H1 (cell line): ENCODE results near the gene ELOVL6. TPM values are rescaled to one million over a fixed set of nuclear protein-coding genes. Genes with fewer than 3 reads are reported as not detected.

Source experiments
- CTCF ChIA-PET: fragments of 300-600 bp; sonication (Branson Sonifier 250); formaldehyde crosslinking; loops from one replicate; lab custom pipeline; 2021; ENCODE audit not compliant: partially characterized antibody; lab: Charles Lee
- POLR2A ChIA-PET: fragments of 300-600 bp; sonication (Branson Sonifier 250); formaldehyde crosslinking; loops from one replicate; lab custom pipeline; 2021; ENCODE audit warnings: inconsistent platforms; ENCODE audit not compliant: partially characterized antibody; lab: Charles Lee
- DNase-seq, 2 experiments: peaks; one replicate each; pipeline versions ENCODE4 v3.0.0 to v3.0.0-alpha.2; 2010 to 2022; ENCODE audit warnings: low spot score in 2 of 2, low read depth in 1 of 2, mixed read lengths in 1 of 2
- FAIRE-seq: peaks from 2 replicates; lab custom pipeline; 2011; peaks lifted over from hg19 to GRCh38; lab: Jason Lieb, UNC
- H2AFZ ChIP-seq: 2 replicates; pipeline ENCODE4 v1.8.1; 2012; ENCODE audit warnings: low read length, inconsistent platforms
- H2AK5ac ChIP-seq: 2 replicates; pipeline ENCODE4 v1.6.1; 2013; ENCODE audit warnings: low read depth, low read length
- H2BK120ac ChIP-seq: replicated peaks from 2 replicates; pipeline ENCODE3; 2013; ENCODE audit warnings: low read depth, low read length, inconsistent platforms
- H2BK12ac ChIP-seq: 2 replicates; pipeline ENCODE4 v1.6.1; 2013; ENCODE audit warnings: low read depth, low read length
- H2BK15ac ChIP-seq: 2 replicates; pipeline ENCODE4 v1.6.1; 2013; ENCODE audit warnings: low read length
- H2BK20ac ChIP-seq: 2 replicates; pipeline ENCODE4 v1.6.1; 2013; ENCODE audit warnings: low read length
- H2BK5ac ChIP-seq: 2 replicates; pipeline ENCODE4 v1.6.1; 2013; ENCODE audit warnings: low read depth, low read length
- H3K14ac ChIP-seq: 2 replicates; pipeline ENCODE4 v1.6.1; 2013; ENCODE audit warnings: inconsistent platforms; ENCODE audit not compliant: insufficient read length
- H3K18ac ChIP-seq: 2 replicates; pipeline ENCODE4 v1.6.1; 2013; ENCODE audit warnings: low read length; ENCODE audit errors: extremely low read depth
- H3K23ac ChIP-seq: 2 replicates; pipeline ENCODE4 v1.6.1; 2013; ENCODE audit warnings: inconsistent platforms; ENCODE audit not compliant: insufficient read length
- H3K23me2 ChIP-seq: 2 replicates; pipeline ENCODE4 v1.6.1; 2013; ENCODE audit warnings: low read depth, low read length
- H3K27ac ChIP-seq: 2 replicates; pipeline ENCODE4 v1.6.1; 2011; ENCODE audit warnings: low read depth, low read length, inconsistent platforms
- H3K27me3 ChIP-seq, 4 experiments: replicated peaks in 1 of 4; 1 replicate in 1 of 4; 2 replicates in 3 of 4; pipeline versions ENCODE4 v1.6.1 to v1.8.1; 2011 to 2013; ENCODE audit warnings: low read length in 3 of 4, mild to moderate bottlenecking in 3 of 4, inconsistent platforms in 2 of 4, mixed read lengths in 2 of 4, moderate library complexity in 1 of 4; ENCODE audit not compliant: control insufficient read depth in 3 of 4, insufficient read depth in 3 of 4; ENCODE audit errors: extremely low read depth in 1 of 4
- H3K36me3 ChIP-seq, 4 experiments: 2 replicates each; pipeline versions ENCODE4 v1.6.1 to v1.8.1; 2011 to 2013; ENCODE audit warnings: mild to moderate bottlenecking in 4 of 4, low read length in 3 of 4, moderate library complexity in 2 of 4, control low read depth in 1 of 4, inconsistent platforms in 1 of 4; ENCODE audit not compliant: insufficient read depth in 4 of 4, control insufficient read depth in 2 of 4
- H3K4ac ChIP-seq: replicated peaks from 2 replicates; pipeline ENCODE3; 2013; ENCODE audit warnings: low read length, low read depth, mixed read lengths, inconsistent platforms; ENCODE audit not compliant: insufficient read length
- H3K4me1 ChIP-seq, 4 experiments: replicated peaks in 1 of 4; 1 replicate in 1 of 4; 2 replicates in 3 of 4; pipeline versions ENCODE4 v1.6.1 to v1.8.1; 2011 to 2013; ENCODE audit warnings: low read length in 3 of 4, inconsistent platforms in 2 of 4, mixed read lengths in 1 of 4; ENCODE audit not compliant: insufficient read depth in 4 of 4, control insufficient read depth in 3 of 4
- H3K4me2 ChIP-seq, 2 experiments: 2 replicates each; pipeline versions ENCODE4 v1.6.1 to v1.8.1; 2011 to 2013; ENCODE audit warnings: low read depth in 2 of 2, low read length in 2 of 2, control low read depth in 1 of 2, inconsistent platforms in 1 of 2, mild to moderate bottlenecking in 1 of 2; ENCODE audit not compliant: insufficient read depth in 1 of 2
- H3K4me3 ChIP-seq, 4 experiments: fragments of 200-600, 300-600 bp in 1 of 4; sonication (generic), shearing (Covaris generic), sonication (Bioruptor Twin) in 1 of 4; 2 replicates each; pipeline versions ENCODE4 v1.5.1 to v1.8.1; 2011 to 2016; ENCODE audit warnings: low read length in 4 of 4, low read depth in 3 of 4, control low read depth in 2 of 4, inconsistent platforms in 2 of 4, mild to moderate bottlenecking in 2 of 4, mixed read lengths in 1 of 4, moderate library complexity in 1 of 4; ENCODE audit not compliant: insufficient read depth in 2 of 4; ENCODE audit errors: extremely low read depth in 1 of 4
- H3K56ac ChIP-seq: replicated peaks from 2 replicates; pipeline ENCODE3; 2013; ENCODE audit warnings: low read depth, mild to moderate bottlenecking, mixed read lengths, low read length, inconsistent platforms; ENCODE audit not compliant: insufficient read length
- H3K79me1 ChIP-seq: 2 replicates; pipeline ENCODE4 v1.6.1; 2013; ENCODE audit warnings: low read depth, low read length, control low read depth
- H3K79me2 ChIP-seq, 2 experiments: 2 replicates each; pipeline versions ENCODE4 v1.6.1 to v1.8.1; 2012 to 2013; ENCODE audit warnings: low read length in 2 of 2, mild to moderate bottlenecking in 2 of 2, inconsistent platforms in 1 of 2; ENCODE audit not compliant: insufficient read depth in 2 of 2, control insufficient read depth in 1 of 2
- H3K9ac ChIP-seq, 4 experiments: replicated peaks in 1 of 4; 1 replicate in 1 of 4; 2 replicates in 3 of 4; pipeline versions ENCODE4 v1.6.1 to v1.8.1; 2011 to 2013; ENCODE audit warnings: low read depth in 3 of 4, low read length in 3 of 4, control low read depth in 2 of 4, mild to moderate bottlenecking in 2 of 4, moderate library complexity in 2 of 4, inconsistent platforms in 1 of 4; ENCODE audit errors: extremely low read depth in 1 of 4
- H3K9me3 ChIP-seq, 2 experiments: 2 replicates each; pipeline versions ENCODE4 v1.6.1 to v1.8.1; 2012 to 2013; ENCODE audit warnings: mild to moderate bottlenecking in 2 of 2, moderate library complexity in 2 of 2, control low read depth in 1 of 2, inconsistent platforms in 1 of 2, low read depth in 1 of 2, low read length in 1 of 2, mixed read lengths in 1 of 2; ENCODE audit not compliant: insufficient read depth in 2 of 2
- H4K20me1 ChIP-seq, 2 experiments: replicated peaks in 1 of 2; 2 replicates each; pipeline versions ENCODE3 to v1.8.1; 2011 to 2013; ENCODE audit warnings: inconsistent platforms in 2 of 2, low read length in 2 of 2, mild to moderate bottlenecking in 1 of 2; ENCODE audit not compliant: insufficient read depth in 2 of 2, control insufficient read depth in 1 of 2
- H4K5ac ChIP-seq: 2 replicates; pipeline ENCODE4 v1.6.1; 2013; ENCODE audit warnings: low read length, low read depth, mixed read lengths, inconsistent platforms; ENCODE audit not compliant: insufficient read length
- H4K8ac ChIP-seq: 2 replicates; pipeline ENCODE4 v1.8.0; 2013; ENCODE audit warnings: mild to moderate bottlenecking, moderate library complexity, low read length, inconsistent platforms; ENCODE audit not compliant: insufficient read depth; ENCODE audit errors: extremely low read depth
- H4K91ac ChIP-seq: replicated peaks from 2 replicates; pipeline ENCODE3; 2013; ENCODE audit warnings: low read length, mixed read lengths, inconsistent platforms; ENCODE audit not compliant: insufficient read length
- BACH1 ChIP-seq: IDR thresholded peaks from 2 replicates; pipeline ENCODE4 v1.6.1; 2012; ENCODE audit warnings: low read length, improper control_type of control experiment
- CHD1 ChIP-seq: IDR thresholded peaks from 2 replicates; pipeline ENCODE4 v1.6.1; 2012; ENCODE audit warnings: low read depth, low read length, improper control_type of control experiment
- EGR1 ChIP-seq: IDR thresholded peaks from 2 replicates; pipeline ENCODE4 v1.6.1; 2011; ENCODE audit warnings: low read depth, low read length, borderline replicate concordance
- SIN3A ChIP-seq, 2 experiments: IDR thresholded peaks in 1 of 2; conservative IDR thresholded peaks in 1 of 2; 2 replicates each; pipeline ENCODE4 v1.6.1; 2011 to 2012; ENCODE audit warnings: low read length in 2 of 2, improper control_type of control experiment in 1 of 2, low read depth in 1 of 2, mild to moderate bottlenecking in 1 of 2
- SUZ12 ChIP-seq: fragments of 200-600 bp; sonication (generic); IDR thresholded peaks from 2 replicates; pipeline ENCODE4 v1.6.1; 2012; ENCODE audit warnings: mild to moderate bottlenecking, inconsistent platforms, low read length, moderate library complexity, mixed read lengths
- WGBS, 2 experiments: shearing (Covaris generic) in 1 of 2; methylation state at CpG; one replicate each; pipeline versions ENCODE4 v1.1.6 to v1.1.7; 2013 to 2015; ENCODE audit warnings: low lambda C conversion rate in 2 of 2, mixed read lengths in 2 of 2, inconsistent platforms in 1 of 2, low coverage in 1 of 2, missing lambda C conversion rate in 1 of 2; ENCODE audit not compliant: insufficient replicate concordance in 2 of 2, insufficient coverage in 1 of 2, insufficient read length in 1 of 2; ENCODE audit errors: extremely low coverage in 1 of 2, missing lambda C conversion rate in 1 of 2; 5-methylcytosine and 5-hydroxymethylcytosine counted together
- polyA plus RNA-seq, 7 experiments: library from polyadenylated mRNA; depleted of rRNA in 3 of 7; stranded (reverse) in 5 of 7; unstranded in 2 of 7; fragments of >200 nt in 5 of 7; fragments of 200-250 nt in 2 of 7; gene quantifications; 1 replicate in 5 of 7; 2 replicates in 1 of 7; 4 replicates in 1 of 7; pipeline versions ENCODE4 v1.2.1 to v1.2.3, GENCODE V29; 2011 to 2013; ENCODE audit warnings: missing spikeins in 2 of 7, mixed read lengths in 2 of 7
- total RNA-seq: library from RNA; stranded (reverse); fragmentation: NEBNext Ultra II Directional; extraction: Animal tissue kit (Norgen Biotek cat#: 25700); gene quantifications from 2 replicates; pipeline ENCODE4 v1.2.1, GENCODE V29; 2021
- TF ChIP-seq, protein P1 (sequence below): IDR thresholded peaks from 2 replicates; pipeline ENCODE4 v1.6.1; 2012; ENCODE audit warnings: low read length, inconsistent platforms

The ELOVL6 gene
- total and polyA plus RNA-seq, 2 of the 8 experiments (the other 6 are each of a cell fraction or from before 2014, with no cell fraction given) = 27.8 to 86.6 TPM

GRCh38 chr4:110062166-110062565 lies 136.2 kb downstream of the ELOVL6 start:
- TF ChIP-seq SIN3A (conservative IDR thresholded peaks at IDR 0.05 in 1 of 2, IDR thresholded peaks at IDR 0.05 in 1 of 2; ENCODE audit: low read depth in 1 of 2, low read length in 2 of 2) (no peak), SUZ12 (no peak), EGR1 (no peak), BACH1 (no peak), CHD1 (no peak)
- TF ChIP-seq, protein P1, sequence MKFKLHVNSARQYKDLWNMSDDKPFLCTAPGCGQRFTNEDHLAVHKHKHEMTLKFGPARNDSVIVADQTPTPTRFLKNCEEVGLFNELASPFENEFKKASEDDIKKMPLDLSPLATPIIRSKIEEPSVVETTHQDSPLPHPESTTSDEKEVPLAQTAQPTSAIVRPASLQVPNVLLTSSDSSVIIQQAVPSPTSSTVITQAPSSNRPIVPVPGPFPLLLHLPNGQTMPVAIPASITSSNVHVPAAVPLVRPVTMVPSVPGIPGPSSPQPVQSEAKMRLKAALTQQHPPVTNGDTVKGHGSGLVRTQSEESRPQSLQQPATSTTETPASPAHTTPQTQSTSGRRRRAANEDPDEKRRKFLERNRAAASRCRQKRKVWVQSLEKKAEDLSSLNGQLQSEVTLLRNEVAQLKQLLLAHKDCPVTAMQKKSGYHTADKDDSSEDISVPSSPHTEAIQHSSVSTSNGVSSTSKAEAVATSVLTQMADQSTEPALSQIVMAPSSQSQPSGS = no peak
- TF ChIP-seq, all 59 proteins: peak for 0
- Histone ChIP-seq H3K36me3 (no peaks in the 10 kb centered on the region), H4K5ac (no peak overlapping the region), H3K4me1 (no peaks in the 10 kb centered on the region), H3K18ac (no peak overlapping the region), H3K23me2 (no peaks in the 10 kb centered on the region), H4K8ac (no peak overlapping the region), H3K23ac (no peak overlapping the region), H3K14ac (no peak overlapping the region), H3K9ac (no peak overlapping the region), H3K27ac (no peak overlapping the region), H3K4ac (no peak overlapping the region), H3K56ac (no peak overlapping the region), H2AK5ac (no peak overlapping the region), H2AFZ (no peak overlapping the region), H2BK12ac (no peak overlapping the region), H2BK120ac (no peak overlapping the region), H2BK15ac (no peak overlapping the region), H3K27me3 (peaks cover 0 to 1% (median 0%) of the 10 kb centered on the region in 4 experiments; a peak in 1 of 7 replicates), H4K91ac (no peak overlapping the region), H2BK5ac (no peak overlapping the region), H3K9me3 (no peaks in the 10 kb centered on the region), H3K79me2 (peaks cover 0 to 2% of the 10 kb centered on the region in 2 experiments; a peak in 1 of 4 replicates), H3K4me2 (no peak overlapping the region), H3K79me1 (no peaks in the 10 kb centered on the region; the same call in 1 of the 2 replicates), H2BK20ac (no peak overlapping the region), H3K4me3 (no peak overlapping the region), H4K20me1 (peaks cover 0 to 1% of the 10 kb centered on the region in 2 experiments)
- ChIA-PET POLR2A (no interaction called here), CTCF (interaction anchor here (1.4 to 4.6 kb wide), 2 partner anchors 9 to 11 kb away, joined by 6 to 51 read pairs; no protein-coding TSS in a partner anchor)
- FAIRE-seq (no peak), DNase-seq (no peak)
- WGBS, 2 experiments = 93% methylated on average over 5 of the region's 5 CpGs; no CpG with 5 or more reads in 1 of the 2 experiments
